GDM1 (cell line): ENCODE data around the gene DAAM1.

ENCODE experiments used
- DNase-seq: peaks from one replicate; lab custom pipeline; 2025; lab: John Stamatoyannopoulos, UW

DAAM1 gene

GRCh38 chr14:59254911-59255545 lies 66.6 kb downstream of the DAAM1 start:
- DNase-seq = no peak

- DNase-seq = no peak
These were observed 67.9 kb downstream of the DAAM1 start for GRCh38 chr14:59256331-59256730.

DNA sequence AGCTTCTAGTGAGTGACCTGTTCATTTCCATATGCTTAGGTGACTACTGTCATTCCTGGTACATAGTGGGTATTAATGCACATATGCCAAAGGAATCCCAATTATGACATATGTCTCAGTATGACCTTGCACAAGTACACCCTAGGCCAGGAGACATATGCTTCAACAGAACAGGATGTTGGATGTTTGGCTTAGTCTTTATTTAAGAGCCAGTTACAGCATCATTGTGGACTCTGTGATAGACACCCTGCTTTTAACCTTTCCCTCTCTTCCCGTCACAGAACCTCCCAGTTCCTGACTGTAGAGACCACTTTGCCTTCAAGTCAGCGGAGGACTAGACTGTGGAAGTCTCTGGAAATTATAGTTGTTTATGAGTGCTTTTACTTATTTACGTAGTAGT lies 72.9 kb downstream of the DAAM1 start:
- DNase-seq = no peak

GRCh38 chr14:59262717-59263454 lies 74.4 kb downstream of the DAAM1 start:
- no peak for DNase-seq

DNA sequence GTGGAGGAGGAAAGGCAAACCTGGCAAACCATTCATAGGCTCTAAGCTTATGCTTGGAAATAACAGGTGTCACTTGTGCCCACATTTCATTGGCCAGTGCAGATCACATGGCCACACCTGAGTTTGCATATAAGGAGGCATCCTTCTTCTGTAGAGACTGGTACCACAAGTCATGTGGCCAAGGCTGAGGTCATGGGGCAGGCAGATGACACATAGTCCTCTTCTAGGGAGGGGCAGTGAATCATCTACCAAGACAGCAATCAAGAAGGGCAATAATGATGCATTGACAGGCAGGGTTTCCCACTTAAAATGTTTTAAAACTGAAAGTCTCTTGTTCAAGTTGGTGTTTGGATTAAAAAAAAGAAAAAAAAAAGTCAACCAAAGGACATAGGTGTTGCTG lies 77.3 kb downstream of the DAAM1 start:
- DNase-seq = no peak

GRCh38 chr14:59267046-59267445 lies 78.6 kb downstream of the DAAM1 start:
- no peak for DNase-seq

DNA sequence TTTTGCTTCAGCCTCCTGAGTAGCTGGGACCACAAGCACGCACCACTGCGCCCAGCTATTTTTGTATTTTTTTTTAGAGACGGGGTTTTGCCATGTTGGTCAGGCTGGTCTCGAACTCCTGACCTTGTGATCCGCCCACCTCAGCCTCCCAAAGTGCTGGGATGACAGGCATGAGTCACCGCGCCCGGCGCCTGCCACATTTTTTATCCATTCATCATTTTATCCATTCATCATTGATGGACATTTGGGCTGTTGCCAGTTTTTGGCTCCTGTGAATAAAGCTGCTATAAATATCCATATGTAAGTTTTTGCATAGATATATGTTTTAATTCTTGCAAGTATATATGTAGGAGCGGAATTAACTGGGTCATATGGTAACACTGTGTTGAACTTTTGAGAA lies 79.5 kb downstream of the DAAM1 start:
- DNase-seq = no peak

DNA sequence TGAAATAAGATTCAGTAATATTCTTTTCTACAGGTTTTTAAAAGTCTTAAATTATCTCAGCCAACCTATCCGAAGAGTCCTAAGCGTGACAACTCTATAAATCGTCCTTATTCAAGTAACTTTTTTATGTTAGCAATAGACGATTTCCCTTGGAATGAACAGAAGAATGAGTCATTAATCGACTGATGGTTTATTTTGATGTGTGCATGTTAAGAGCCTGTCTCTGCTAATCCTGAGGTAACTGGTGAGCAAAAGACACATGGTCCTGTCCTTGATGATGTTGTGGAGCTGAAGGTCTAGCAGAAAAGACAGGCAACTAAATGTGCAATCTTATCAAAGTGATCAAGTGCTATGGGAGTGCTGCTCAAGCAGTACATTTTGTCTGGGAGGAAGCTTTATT lies 80.4 kb downstream of the DAAM1 start:
- DNase-seq = no peak

DNA sequence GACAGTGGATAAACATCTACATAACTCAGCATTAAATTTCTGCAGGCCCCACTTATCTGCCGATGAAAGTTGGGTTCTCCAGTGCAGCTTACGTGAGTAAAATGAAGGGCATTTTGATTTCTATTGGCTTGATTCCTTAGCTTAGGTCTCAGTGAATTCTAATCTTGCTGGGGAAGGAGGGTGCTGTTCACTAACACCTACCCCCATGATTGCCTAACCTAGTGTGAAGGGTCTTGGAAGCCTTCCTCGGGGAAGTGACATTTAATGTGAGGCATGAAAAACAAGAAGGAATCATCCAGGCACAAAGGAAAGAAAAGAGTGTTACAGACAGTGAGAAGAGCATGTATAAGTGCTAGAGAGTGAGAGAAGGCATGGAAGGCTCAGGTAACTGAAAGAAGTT lies 81.0 kb downstream of the DAAM1 start:
- no peak for DNase-seq

DNA sequence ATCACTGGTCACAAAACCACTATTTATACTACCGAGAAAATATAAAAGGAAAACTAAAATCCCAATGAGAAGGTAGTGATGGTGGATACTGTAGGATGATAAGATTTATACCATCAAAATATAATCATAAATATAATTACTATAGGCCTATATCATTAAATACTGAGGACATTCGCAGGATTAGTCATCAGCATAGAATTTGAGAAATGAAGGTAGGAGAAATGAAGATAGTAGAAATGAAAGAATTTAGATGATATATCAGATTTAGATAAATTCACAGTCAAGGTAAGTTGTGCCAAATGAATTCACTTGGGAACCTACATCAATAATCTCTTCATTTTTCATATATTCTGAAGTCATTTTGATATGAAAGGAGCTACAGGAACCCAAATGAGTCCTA lies 82.8 kb downstream of the DAAM1 start:
- no peak for DNase-seq

- DNase-seq = no peak
These were observed 83.3 kb downstream of the DAAM1 start for GRCh38 chr14:59271734-59272133.

DNA sequence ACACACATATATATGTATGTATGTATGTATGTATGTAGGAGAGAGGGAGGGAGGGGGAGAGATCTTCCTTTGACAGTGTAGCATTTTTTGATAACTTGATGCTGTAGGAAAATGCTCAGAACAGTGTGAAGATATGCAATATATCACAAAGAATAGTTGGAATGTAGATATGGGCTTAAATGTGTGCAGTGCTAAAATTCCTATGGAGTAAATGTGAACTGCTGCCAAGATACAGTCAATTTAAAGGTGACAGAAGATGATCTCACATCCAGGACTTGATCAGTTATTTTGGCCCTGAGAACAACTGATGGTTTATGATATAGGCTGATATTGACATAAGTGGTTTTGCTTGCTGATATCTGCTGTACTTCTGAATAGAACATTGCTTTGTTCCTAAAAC lies 84.2 kb downstream of the DAAM1 start:
- no peak for DNase-seq

DNA sequence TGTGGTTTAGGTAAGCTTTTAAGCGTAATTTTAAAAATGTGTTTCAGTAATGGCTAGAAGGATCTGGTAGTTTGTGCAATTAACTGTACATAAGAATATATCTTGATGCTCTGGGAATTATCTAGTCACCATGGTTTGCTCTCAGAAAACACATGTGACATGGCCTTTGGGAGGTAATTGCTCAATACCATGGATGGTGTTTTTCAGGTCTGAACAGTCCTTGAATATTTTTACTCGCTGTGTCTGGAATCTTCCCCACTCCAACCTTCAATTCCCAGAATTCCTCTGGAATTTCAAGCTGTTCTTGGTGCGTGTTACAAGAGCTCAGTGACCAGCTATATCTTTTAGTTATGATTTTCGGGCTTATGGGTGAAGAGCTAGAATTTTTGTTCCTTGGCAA lies 85.3 kb downstream of the DAAM1 start:
- no peak for DNase-seq

DNA sequence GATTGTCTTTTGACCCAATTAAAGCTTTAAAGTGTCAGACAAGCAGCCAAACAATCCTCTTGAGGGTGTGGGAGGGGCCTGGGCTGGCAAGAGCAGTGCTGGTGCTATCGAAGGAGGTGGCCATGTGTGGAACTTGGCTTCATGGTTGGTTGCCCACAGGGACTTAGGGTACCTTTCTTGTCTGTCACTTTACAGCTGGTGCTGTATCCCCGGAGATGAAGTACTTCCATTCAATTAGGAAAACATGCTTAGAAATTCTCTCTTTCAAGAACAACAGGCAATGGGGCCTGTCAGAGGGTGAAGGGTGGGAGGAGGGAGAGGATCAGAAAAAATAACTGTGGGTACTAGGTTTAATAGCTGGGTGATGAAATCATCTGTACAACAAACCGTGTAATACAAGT lies 86.5 kb downstream of the DAAM1 start:
- DNase-seq = no peak

GRCh38 chr14:59275668-59276067 lies 87.2 kb downstream of the DAAM1 start:
- no peak for DNase-seq

- no peak for DNase-seq
These were observed 87.8 kb downstream of the DAAM1 start for GRCh38 chr14:59276235-59276634.

DNA sequence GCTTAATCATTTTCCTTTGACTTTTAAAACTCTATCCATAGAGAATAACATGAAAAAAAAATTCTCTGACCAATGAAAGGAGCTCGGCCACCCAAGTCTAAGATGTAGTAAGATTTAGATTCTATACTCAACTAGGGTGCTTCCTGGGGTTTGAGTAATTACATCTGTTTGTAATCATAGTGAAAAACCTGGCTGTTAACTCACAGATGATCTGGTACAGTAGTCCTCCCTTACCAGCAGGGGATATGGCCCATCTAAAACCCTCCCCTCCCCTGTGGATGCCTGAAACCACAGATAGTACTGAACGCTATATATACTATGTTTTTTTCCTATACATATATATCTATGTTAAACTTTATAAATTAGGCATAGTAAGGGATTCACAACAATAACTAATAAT lies 89.2 kb downstream of the DAAM1 start:
- DNase-seq = no peak

DNA sequence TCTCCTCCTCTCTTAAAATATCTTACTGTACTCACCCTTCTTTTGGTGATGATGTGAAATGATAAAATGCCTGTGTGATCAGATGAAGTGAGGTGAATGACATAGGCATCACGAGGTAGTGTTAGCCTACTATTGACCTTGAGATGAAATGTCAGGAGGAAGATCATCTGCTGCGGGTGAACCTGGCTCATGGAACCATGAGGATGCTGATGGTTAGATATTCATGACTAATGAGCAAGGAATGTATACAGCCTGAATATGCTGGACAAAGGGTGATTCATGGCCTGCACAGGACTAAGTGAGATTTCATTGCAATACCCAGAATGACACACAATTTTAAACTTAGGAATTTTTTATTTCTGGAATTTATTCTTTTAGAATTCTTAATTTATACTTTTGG lies 89.6 kb downstream of the DAAM1 start:
- DNase-seq = no peak

- DNase-seq = no peak
These were observed 92.5 kb downstream of the DAAM1 start for GRCh38 chr14:59280961-59281360.

DNA sequence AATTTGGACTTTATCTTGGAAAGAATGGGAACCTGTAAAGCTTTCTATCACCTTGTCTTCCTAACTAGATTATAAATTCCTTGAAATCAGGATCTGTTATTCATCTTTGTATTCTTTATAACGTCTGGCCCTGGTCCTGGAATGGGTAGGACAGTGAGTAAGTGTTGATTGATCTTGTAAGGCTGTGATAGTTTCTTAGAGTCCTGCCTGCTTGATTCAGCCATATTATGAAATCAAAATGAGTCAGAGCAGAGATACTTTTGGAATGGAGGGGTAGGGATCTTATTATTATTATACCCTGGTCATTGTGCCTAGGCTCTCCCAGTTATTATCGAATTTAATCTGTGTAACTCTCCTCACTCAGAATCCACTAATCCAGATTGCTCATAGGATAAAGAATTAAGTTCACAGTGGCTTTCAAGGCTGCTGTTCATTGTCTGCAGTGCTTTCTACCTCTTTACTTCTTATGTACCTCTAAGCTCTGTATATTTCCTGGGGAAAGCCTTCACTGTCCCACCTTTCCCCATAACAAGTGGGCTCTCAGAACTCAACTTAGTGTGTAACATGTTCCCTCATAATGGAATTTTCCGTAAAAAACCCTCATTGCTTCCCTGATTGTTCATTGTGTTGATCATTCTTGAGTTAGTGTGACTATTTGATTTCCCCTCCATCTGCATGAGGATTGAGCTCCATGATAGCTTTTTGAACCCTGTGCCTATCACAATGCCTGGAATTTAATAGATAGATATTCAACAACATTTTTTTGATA lies 93.3 kb downstream of the DAAM1 start:
- no peak for DNase-seq

- no peak for DNase-seq
These were observed 93.9 kb downstream of the DAAM1 start for GRCh38 chr14:59282378-59282765.

DNA sequence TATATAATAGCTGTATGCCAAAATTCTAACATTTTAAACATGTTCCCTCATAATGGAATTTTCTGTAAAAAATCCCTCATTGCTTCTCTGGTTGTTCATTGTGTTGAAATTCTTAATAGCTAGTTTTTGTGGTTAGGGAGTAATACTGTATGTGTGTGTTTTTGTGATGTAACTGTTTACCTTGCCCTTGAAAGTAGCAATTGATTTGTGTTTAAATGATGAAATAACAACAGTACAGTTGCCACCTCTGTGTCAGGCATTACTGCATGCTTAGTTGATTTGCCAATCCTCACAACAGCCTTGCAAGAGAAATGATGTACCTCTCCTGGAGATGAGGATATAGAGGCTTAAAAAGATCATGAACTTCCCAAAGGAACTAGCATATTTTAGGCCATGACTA lies 94.9 kb downstream of the DAAM1 start:
- DNase-seq = no peak

DNA sequence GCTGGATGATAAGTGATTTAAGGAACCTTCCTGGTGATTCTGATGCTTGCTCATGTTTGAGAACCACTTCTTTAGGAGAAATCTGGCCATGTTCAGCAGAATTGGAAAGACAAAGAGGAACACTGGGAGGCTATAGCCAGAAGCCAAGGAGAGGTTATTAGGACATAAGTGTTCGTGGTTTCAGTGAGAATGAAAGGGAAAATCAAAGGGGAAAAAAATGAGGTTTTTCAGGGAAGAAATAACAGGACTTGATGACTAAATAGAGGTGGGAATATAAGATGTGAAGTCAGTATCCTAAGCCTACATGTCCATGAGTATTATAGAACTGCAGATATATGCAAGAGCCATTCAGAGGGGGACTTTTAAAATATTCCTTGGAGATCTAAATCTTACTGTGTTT lies 95.6 kb downstream of the DAAM1 start:
- DNase-seq = no peak
